H9 (cell line): Measurements from ENCODE around the gene SLC6A15. TPM values are rescaled to one million over a fixed set of nuclear protein-coding genes. Genes with fewer than 3 reads are reported as not detected.

Experiments
- DNase-seq: peaks from one replicate; pipeline ENCODE4 v3.0.0-alpha.2; 2017
- H2AFZ ChIP-seq: one replicate; pipeline ENCODE4 v1.6.1; 2013; ENCODE audit warnings: mild to moderate bottlenecking, low read length, control low read depth, moderate library complexity
- H2AK5ac ChIP-seq: 2 replicates; pipeline ENCODE4 v1.6.1; 2013; ENCODE audit warnings: low read length, control low read depth, mixed read lengths; ENCODE audit not compliant: insufficient read length
- H2BK120ac ChIP-seq: one replicate; pipeline ENCODE4 v1.6.1; 2013; ENCODE audit warnings: low read depth, mild to moderate bottlenecking, low read length, control low read depth, inconsistent platforms; ENCODE audit not compliant: poor library complexity, severe bottlenecking
- H2BK12ac ChIP-seq: 2 replicates; pipeline ENCODE4 v1.6.1; 2013; ENCODE audit warnings: low read length, control low read depth, mixed read lengths, low read depth; ENCODE audit not compliant: insufficient read length
- H2BK15ac ChIP-seq: 2 replicates; pipeline ENCODE4 v1.6.1; 2013; ENCODE audit warnings: low read depth, low read length, control low read depth
- H2BK20ac ChIP-seq: one replicate; pipeline ENCODE4 v1.6.1; 2013; ENCODE audit warnings: low read depth, mild to moderate bottlenecking, low read length, control low read depth, inconsistent platforms; ENCODE audit not compliant: poor library complexity, severe bottlenecking
- H2BK5ac ChIP-seq: 2 replicates; pipeline ENCODE4 v1.6.1; 2013; ENCODE audit warnings: low read length, control low read depth, mixed read lengths; ENCODE audit not compliant: insufficient read length
- H3K14ac ChIP-seq: 2 replicates; pipeline ENCODE4 v1.6.1; 2013; ENCODE audit warnings: low read length, control low read depth; ENCODE audit not compliant: insufficient read depth
- H3K18ac ChIP-seq: 2 replicates; pipeline ENCODE4 v1.6.1; 2013; ENCODE audit warnings: low read depth, mild to moderate bottlenecking, mixed read lengths, low read length, control low read depth; ENCODE audit not compliant: insufficient read length
- H3K23ac ChIP-seq: 2 replicates; pipeline ENCODE4 v1.6.1; 2013; ENCODE audit warnings: low read length, control low read depth, mixed read lengths, low read depth; ENCODE audit not compliant: insufficient read length
- H3K23me2 ChIP-seq: 2 replicates; pipeline ENCODE4 v1.6.1; 2013; ENCODE audit warnings: low read depth, mild to moderate bottlenecking, mixed read lengths, low read length, control low read depth; ENCODE audit not compliant: insufficient read length, poor library complexity, severe bottlenecking
- H3K27ac ChIP-seq: 2 replicates; pipeline ENCODE4 v1.5.1; 2013; ENCODE audit warnings: low read length, control low read depth, mixed read lengths, low read depth; ENCODE audit not compliant: insufficient read length
- H3K27me3 ChIP-seq: 2 replicates; pipeline ENCODE4 v1.6.1; 2013; ENCODE audit warnings: low read length, control low read depth, inconsistent platforms; ENCODE audit not compliant: insufficient read depth
- H3K4ac ChIP-seq: 2 replicates; pipeline ENCODE4 v1.6.1; 2013; ENCODE audit warnings: low read depth, mild to moderate bottlenecking, control low read depth, inconsistent platforms, low read length, moderate library complexity
- H3K4me1 ChIP-seq: 2 replicates; pipeline ENCODE4 v1.6.1; 2013; ENCODE audit warnings: low read length, control low read depth, inconsistent platforms; ENCODE audit not compliant: insufficient read depth
- H3K4me2 ChIP-seq: 2 replicates; pipeline ENCODE4 v1.6.1; 2013; ENCODE audit warnings: low read length, control low read depth, mixed read lengths; ENCODE audit not compliant: insufficient read length, insufficient read depth
- H3K56ac ChIP-seq: 2 replicates; pipeline ENCODE4 v1.6.1; 2013; ENCODE audit warnings: low read depth, mild to moderate bottlenecking, mixed read lengths, low read length, control low read depth; ENCODE audit not compliant: insufficient read length
- H3K79me1 ChIP-seq: 2 replicates; pipeline ENCODE4 v1.6.1; 2013; ENCODE audit warnings: low read depth, mild to moderate bottlenecking, moderate library complexity, low read length, control low read depth, inconsistent platforms; ENCODE audit not compliant: insufficient read depth, poor library complexity, severe bottlenecking
- H3K79me2 ChIP-seq: 2 replicates; pipeline ENCODE4 v1.6.1; 2013; ENCODE audit warnings: low read length, control low read depth, inconsistent platforms; ENCODE audit not compliant: insufficient read depth
- H3K9ac ChIP-seq: 2 replicates; pipeline ENCODE4 v1.6.1; 2013; ENCODE audit warnings: low read length, control low read depth, mixed read lengths; ENCODE audit not compliant: insufficient read length; ENCODE audit errors: extremely low read depth
- H3K9me3 ChIP-seq: one replicate; pipeline ENCODE4 v1.6.1; 2013; ENCODE audit warnings: low read depth, low read length, inconsistent platforms; ENCODE audit not compliant: control insufficient read depth
- H3T11ph ChIP-seq: one replicate; pipeline ENCODE4 v1.6.1; 2013; ENCODE audit warnings: mild to moderate bottlenecking, low read length, control low read depth, inconsistent platforms
- H4K20me1 ChIP-seq: one replicate; pipeline ENCODE4 v1.6.1; 2013; ENCODE audit not compliant: control insufficient read depth, insufficient read length, insufficient read depth
- H4K5ac ChIP-seq: 2 replicates; pipeline ENCODE4 v1.6.1; 2013; ENCODE audit warnings: low read depth, mild to moderate bottlenecking, mixed read lengths, low read length, control low read depth; ENCODE audit not compliant: insufficient read length
- H4K8ac ChIP-seq: replicated peaks from 2 replicates; pipeline ENCODE4 v1.6.1; 2013; ENCODE audit warnings: low read length, control low read depth, mixed read lengths, low read depth; ENCODE audit not compliant: insufficient read length
- H4K91ac ChIP-seq: 2 replicates; pipeline ENCODE4 v1.6.1; 2013; ENCODE audit warnings: low read depth, mild to moderate bottlenecking, moderate library complexity, mixed read lengths, low read length, control low read depth; ENCODE audit not compliant: insufficient read length
- H3K27ac Mint-ChIP-seq, 3 experiments: 2 replicates in 2 of 3; 3 replicates in 1 of 3; pipeline ENCODE4 v1.8.0; 2020 to 2021; ENCODE audit warnings: mixed read lengths in 3 of 3, mild to moderate bottlenecking in 1 of 3, moderate library complexity in 1 of 3
- H3K27me3 Mint-ChIP-seq: 2 replicates; pipeline ENCODE4 v1.8.0; 2021; ENCODE audit warnings: low read depth, mild to moderate bottlenecking, moderate library complexity, mixed read lengths
- H3K36me3 Mint-ChIP-seq, 3 experiments: 2 replicates in 2 of 3; 3 replicates in 1 of 3; pipeline ENCODE4 v1.8.0; 2020 to 2021; ENCODE audit warnings: low read depth in 3 of 3, mixed read lengths in 3 of 3; ENCODE audit not compliant: insufficient read depth in 1 of 3
- H3K4me1 Mint-ChIP-seq, 2 experiments: 2 replicates each; pipeline ENCODE4 v1.8.0; 2020; ENCODE audit warnings: mixed read lengths in 2 of 2
- H3K4me3 Mint-ChIP-seq, 2 experiments: 2 replicates in 1 of 2; 3 replicates in 1 of 2; pipeline ENCODE4 v1.8.0; 2020 to 2021; ENCODE audit warnings: mild to moderate bottlenecking in 2 of 2, mixed read lengths in 2 of 2, moderate library complexity in 1 of 2
- H3K9me3 Mint-ChIP-seq, 2 experiments: 2 replicates in 1 of 2; 3 replicates in 1 of 2; pipeline ENCODE4 v1.8.0; 2020; ENCODE audit warnings: mild to moderate bottlenecking in 2 of 2, mixed read lengths in 2 of 2, moderate library complexity in 1 of 2
- WGBS: extraction: QIAGEN DNeasy Blood & Tissue Kit; methylation state at CpG from one replicate; pipeline ENCODE4 v1.1.7; 2013; ENCODE audit warnings: missing lambda C conversion rate, low lambda C conversion rate, mixed read lengths; ENCODE audit not compliant: insufficient read length; ENCODE audit errors: extremely low coverage; 5-methylcytosine and 5-hydroxymethylcytosine counted together
- total RNA-seq: library from RNA; stranded (reverse); gene quantifications from 2 replicates; pipeline ENCODE4 v1.2.1, GENCODE V29; 2021
- TF ChIP-seq, protein P1 (sequence below): fragments of 200-600 bp; sonication (generic); conservative IDR thresholded peaks from 3 replicates; pipeline ENCODE4 v1.8.0; 2021; ENCODE audit warnings: antibody characterized with exemption, mild to moderate bottlenecking

The SLC6A15 gene
- total RNA-seq, 1 experiment from 2014 or later = 12.9 TPM

DNA sequence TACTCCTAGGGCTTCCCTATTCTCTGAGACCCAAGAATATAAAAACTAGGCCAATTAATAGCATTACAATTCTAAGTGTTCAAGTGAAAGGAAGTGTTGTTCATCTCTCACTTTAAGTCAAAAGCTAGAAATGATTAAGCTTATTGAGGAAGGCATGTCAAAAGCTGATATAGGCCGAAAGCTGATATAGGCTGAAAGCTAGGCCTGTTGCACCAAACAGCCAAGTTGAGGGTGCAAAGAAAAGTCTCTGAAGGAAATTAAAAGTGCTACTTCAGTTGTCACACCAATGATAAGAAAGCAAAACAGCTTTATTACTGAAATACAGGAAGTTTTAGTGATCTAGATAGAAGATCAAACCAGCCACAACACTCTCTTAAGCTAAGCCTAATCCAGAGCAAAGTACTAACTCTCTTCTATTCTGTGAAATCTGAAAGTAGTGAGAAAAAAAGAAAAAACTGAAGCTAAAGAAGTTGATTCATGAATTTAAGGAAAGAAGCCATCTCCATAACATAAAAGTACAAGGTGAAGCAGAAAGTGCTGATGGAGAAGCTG, 68.9 kb downstream of the SLC6A15 start:
- Histone ChIP-seq H4K8ac (no peak overlapping the region), H3T11ph (no peak overlapping the region), H3K14ac (no peak overlapping the region), H2AK5ac (no peak overlapping the region), H2BK12ac (no peak overlapping the region), H3K27me3 (no peaks in the 10 kb centered on the region), H2BK15ac (no peak overlapping the region), H2BK20ac (no peak overlapping the region), H4K91ac (no peak overlapping the region), H3K79me1 (no peaks in the 10 kb centered on the region), H3K9me3 (no peaks in the 10 kb centered on the region), H3K56ac (no peak overlapping the region), H3K4me2 (no peak overlapping the region), H3K4ac (no peak overlapping the region), H3K9ac (no peak overlapping the region), H4K5ac (no peak overlapping the region), H3K23ac (no peak overlapping the region), H3K18ac (no peak overlapping the region), H2BK5ac (no peak overlapping the region), H3K27ac (no peak overlapping the region), H2AFZ (no peak overlapping the region), H3K79me2 (no peaks in the 10 kb centered on the region), H3K4me1 (no peaks in the 10 kb centered on the region), H2BK120ac (no peak overlapping the region), H3K23me2 (no peaks in the 10 kb centered on the region), H4K20me1 (no peaks in the 10 kb centered on the region)
- H3K4me1 Mint-ChIP-seq = no peaks in the 10 kb centered on the region
- H3K27me3 Mint-ChIP-seq = no peaks in the 10 kb centered on the region
- TF ChIP-seq, protein P1, sequence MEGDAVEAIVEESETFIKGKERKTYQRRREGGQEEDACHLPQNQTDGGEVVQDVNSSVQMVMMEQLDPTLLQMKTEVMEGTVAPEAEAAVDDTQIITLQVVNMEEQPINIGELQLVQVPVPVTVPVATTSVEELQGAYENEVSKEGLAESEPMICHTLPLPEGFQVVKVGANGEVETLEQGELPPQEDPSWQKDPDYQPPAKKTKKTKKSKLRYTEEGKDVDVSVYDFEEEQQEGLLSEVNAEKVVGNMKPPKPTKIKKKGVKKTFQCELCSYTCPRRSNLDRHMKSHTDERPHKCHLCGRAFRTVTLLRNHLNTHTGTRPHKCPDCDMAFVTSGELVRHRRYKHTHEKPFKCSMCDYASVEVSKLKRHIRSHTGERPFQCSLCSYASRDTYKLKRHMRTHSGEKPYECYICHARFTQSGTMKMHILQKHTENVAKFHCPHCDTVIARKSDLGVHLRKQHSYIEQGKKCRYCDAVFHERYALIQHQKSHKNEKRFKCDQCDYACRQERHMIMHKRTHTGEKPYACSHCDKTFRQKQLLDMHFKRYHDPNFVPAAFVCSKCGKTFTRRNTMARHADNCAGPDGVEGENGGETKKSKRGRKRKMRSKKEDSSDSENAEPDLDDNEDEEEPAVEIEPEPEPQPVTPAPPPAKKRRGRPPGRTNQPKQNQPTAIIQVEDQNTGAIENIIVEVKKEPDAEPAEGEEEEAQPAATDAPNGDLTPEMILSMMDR = no peak
- no peak overlapping the region for H3K4me3 Mint-ChIP-seq
- H3K27ac Mint-ChIP-seq = no peak overlapping the region
- no peaks in the 10 kb centered on the region for H3K36me3 Mint-ChIP-seq
- no peaks in the 10 kb centered on the region for H3K9me3 Mint-ChIP-seq
- DNase-seq = no peak
- no CpG with 5 or more reads among the region's 1 CpG for WGBS
